IMR-90 (cell line): ENCODE measurements around the gene COLGALT1. TPM values are rescaled to one million over a fixed set of nuclear protein-coding genes. Genes with fewer than 3 reads are reported as not detected.

Source experiments
- ATAC-seq: fragments of 200-7000 bp; cut with Tn5 transposase; 2 replicates; pipeline ENCODE4 v1.9.1; 2020; ENCODE audit warnings: low read depth, mild to moderate bottlenecking, moderate library complexity
- BruUV-seq: library from RNA; stranded (reverse); fragments of 400-500 nt; replicated peaks from 2 replicates; lab custom pipeline; 2021; lab: Mats Ljungman, UMichigan
- CTCF ChIA-PET: fragments of 300-600 bp; formaldehyde crosslinking; extraction: SDS; loops from one replicate; lab custom pipeline; 2021; ENCODE audit warnings: antibody characterized with exemption; lab: Yijun Ruan, JAX
- POLR2A ChIA-PET: fragments of 300-600 bp; sonication (Branson Sonifier 250); formaldehyde crosslinking; loops from one replicate; lab custom pipeline; 2022; ENCODE audit warnings: antibody characterized with exemption; ENCODE audit not compliant: unreplicated experiment; lab: Charles Lee
- DNase-seq: peaks from one replicate; pipeline ENCODE4 v3.0.0; 2013
- H2AFZ ChIP-seq: replicated peaks from 2 replicates; pipeline ENCODE3; 2013; ENCODE audit warnings: low read length, mild to moderate bottlenecking; ENCODE audit not compliant: poor library complexity
- H2AK5ac ChIP-seq: 2 replicates; pipeline ENCODE4 v1.6.1; 2013; ENCODE audit warnings: low read depth, low read length, inconsistent platforms
- H2AK9ac ChIP-seq: replicated peaks from 2 replicates; pipeline ENCODE3; 2013; ENCODE audit warnings: mild to moderate bottlenecking, low read depth, low read length, moderate library complexity; ENCODE audit not compliant: poor library complexity
- H2BK120ac ChIP-seq: 2 replicates; pipeline ENCODE4 v1.6.1; 2013; ENCODE audit warnings: low read depth, low read length, inconsistent platforms
- H2BK15ac ChIP-seq: 3 replicates; pipeline ENCODE4 v1.6.1; 2013; ENCODE audit warnings: low read depth, low read length, inconsistent platforms
- H2BK20ac ChIP-seq: 2 replicates; pipeline ENCODE4 v1.6.1; 2013; ENCODE audit warnings: low read depth, mild to moderate bottlenecking, inconsistent platforms, low read length, moderate library complexity
- H2BK5ac ChIP-seq: 2 replicates; pipeline ENCODE4 v1.6.1; 2013; ENCODE audit warnings: mild to moderate bottlenecking, low read depth, low read length, inconsistent platforms; ENCODE audit not compliant: poor library complexity, severe bottlenecking
- H3K14ac ChIP-seq: replicated peaks from 2 replicates; pipeline ENCODE4 v1.6.1; 2013; ENCODE audit warnings: low read depth, low read length, inconsistent platforms
- H3K18ac ChIP-seq: 2 replicates; pipeline ENCODE4 v1.6.1; 2013; ENCODE audit warnings: low read depth, low read length, control low read depth
- H3K23ac ChIP-seq: 2 replicates; pipeline ENCODE4 v1.6.1; 2013; ENCODE audit warnings: low read depth, low read length, inconsistent platforms
- H3K27ac ChIP-seq: 2 replicates; pipeline ENCODE4 v1.5.1; 2013; ENCODE audit warnings: mild to moderate bottlenecking, control low read depth, low read length; ENCODE audit not compliant: insufficient read depth
- H3K27me3 ChIP-seq: 2 replicates; pipeline ENCODE4 v1.6.1; 2013; ENCODE audit warnings: low read length; ENCODE audit not compliant: control insufficient read depth, insufficient read depth
- H3K36me3 ChIP-seq: 2 replicates; pipeline ENCODE4 v1.6.1; 2013; ENCODE audit warnings: low read length, mixed read lengths; ENCODE audit not compliant: control insufficient read depth, insufficient read depth
- H3K4ac ChIP-seq: 2 replicates; pipeline ENCODE4 v1.6.1; 2013; ENCODE audit warnings: low read depth, low read length, inconsistent platforms
- H3K4me1 ChIP-seq: 2 replicates; pipeline ENCODE4 v1.6.1; 2013; ENCODE audit warnings: low read length, mixed read lengths; ENCODE audit not compliant: control insufficient read depth, insufficient read depth
- H3K4me2 ChIP-seq: 2 replicates; pipeline ENCODE4 v1.6.1; 2013; ENCODE audit warnings: low read depth, mild to moderate bottlenecking, control low read depth, low read length, moderate library complexity
- H3K4me3 ChIP-seq: 2 replicates; pipeline ENCODE4 v1.5.1; 2013; ENCODE audit warnings: low read depth, mild to moderate bottlenecking, control low read depth, low read length, moderate library complexity; ENCODE audit not compliant: insufficient read depth
- H3K56ac ChIP-seq: 2 replicates; pipeline ENCODE4 v1.6.1; 2013; ENCODE audit warnings: low read length, inconsistent platforms; ENCODE audit not compliant: insufficient read depth; ENCODE audit errors: extremely low read depth
- H3K79me1 ChIP-seq, 2 experiments: 2 replicates each; pipeline ENCODE4 v1.6.1; 2013; ENCODE audit warnings: low read length in 2 of 2, inconsistent platforms in 1 of 2, low read depth in 1 of 2
- H3K9ac ChIP-seq: 2 replicates; pipeline ENCODE4 v1.6.1; 2013; ENCODE audit warnings: low read depth, low read length, control low read depth
- H3K9me1 ChIP-seq: 2 replicates; pipeline ENCODE4 v1.6.1; 2013; ENCODE audit warnings: low read length, inconsistent platforms; ENCODE audit not compliant: insufficient read depth
- H3K9me3 ChIP-seq: 2 replicates; pipeline ENCODE4 v1.6.1; 2013; ENCODE audit warnings: low read length; ENCODE audit not compliant: control insufficient read depth, insufficient read depth
- H4K20me1 ChIP-seq: 2 replicates; pipeline ENCODE4 v1.6.1; 2013; ENCODE audit warnings: low read length, inconsistent platforms; ENCODE audit not compliant: insufficient read depth
- H4K5ac ChIP-seq: 2 replicates; pipeline ENCODE4 v1.6.1; 2013; ENCODE audit warnings: mild to moderate bottlenecking, low read depth, low read length, control low read depth
- H4K8ac ChIP-seq, 2 experiments: 2 replicates each; pipeline ENCODE4 v1.6.1; 2013; ENCODE audit warnings: low read depth in 2 of 2, low read length in 2 of 2, control low read depth in 1 of 2, inconsistent platforms in 1 of 2
- H4K91ac ChIP-seq: 2 replicates; pipeline ENCODE4 v1.6.1; 2013; ENCODE audit warnings: low read depth, low read length, inconsistent platforms; ENCODE audit not compliant: insufficient read depth
- BHLHE40 ChIP-seq: fragments of 150-350 bp; IDR thresholded peaks from 2 replicates; pipeline ENCODE4 v1.6.1; 2016; ENCODE audit warnings: mild to moderate bottlenecking, low read depth, low read length
- CEBPB ChIP-seq: IDR thresholded peaks from 2 replicates; pipeline ENCODE4 v1.6.1; 2012; ENCODE audit warnings: low read depth, low read length, improper control_type of control experiment
- CHD1 ChIP-seq: IDR thresholded peaks from 2 replicates; pipeline ENCODE4 v1.6.1; 2012; ENCODE audit warnings: low read depth, low read length, improper control_type of control experiment
- FOS ChIP-seq: fragments of 150-350 bp; IDR thresholded peaks from 2 replicates; pipeline ENCODE4 v1.6.1; 2016; ENCODE audit warnings: low read depth, low read length
- MAFK ChIP-seq: IDR thresholded peaks from 2 replicates; pipeline ENCODE4 v1.6.1; 2012; ENCODE audit warnings: low read depth, low read length, improper control_type of control experiment
- MAZ ChIP-seq: IDR thresholded peaks from 2 replicates; pipeline ENCODE4 v1.6.1; 2012; ENCODE audit warnings: low read depth, mild to moderate bottlenecking, low read length, improper control_type of control experiment, moderate library complexity, borderline replicate concordance
- MXI1 ChIP-seq: IDR thresholded peaks from 2 replicates; pipeline ENCODE4 v1.6.1; 2012; ENCODE audit warnings: low read depth, mild to moderate bottlenecking, low read length, moderate library complexity, borderline replicate concordance
- NFE2L2 ChIP-seq: fragments of 150-350 bp; IDR thresholded peaks from 2 replicates; pipeline ENCODE4 v1.6.1; 2016; ENCODE audit warnings: low read depth, mild to moderate bottlenecking, low read length
- POLR2A ChIP-seq: IDR thresholded peaks from 2 replicates; pipeline ENCODE4 v1.6.1; 2012; ENCODE audit warnings: mild to moderate bottlenecking, low read depth, low read length
- RAD21 ChIP-seq: IDR thresholded peaks from 2 replicates; pipeline ENCODE4 v1.6.1; 2012; ENCODE audit warnings: low read length, improper control_type of control experiment
- RCOR1 ChIP-seq: IDR thresholded peaks from 2 replicates; pipeline ENCODE4 v1.6.1; 2012; ENCODE audit warnings: mild to moderate bottlenecking, low read length, improper control_type of control experiment; ENCODE audit not compliant: insufficient replicate concordance
- RFX5 ChIP-seq: IDR thresholded peaks from 2 replicates; pipeline ENCODE4 v1.8.0; 2012; ENCODE audit warnings: low read depth, mild to moderate bottlenecking, low read length, moderate library complexity
- SMC3 ChIP-seq: fragments of 150-350 bp; IDR thresholded peaks from 2 replicates; pipeline ENCODE4 v1.6.1; 2016; ENCODE audit warnings: low read depth, mild to moderate bottlenecking, antibody characterized with exemption, low read length, moderate library complexity
- WGBS, 2 experiments: methylation state at CpG; one replicate each; pipeline versions ENCODE4 v1.1.5 to v1.1.7; 2013; ENCODE audit warnings: missing lambda C conversion rate in 2 of 2; ENCODE audit not compliant: insufficient read length in 1 of 2; ENCODE audit errors: extremely low coverage in 2 of 2; 5-methylcytosine and 5-hydroxymethylcytosine counted together
- dilution Hi-C: fragments of 300-500 bp; cut with HindIII; formaldehyde crosslinking; loops from one replicate; pipeline ENCODE4 v1.14.3; 2018; ENCODE audit warnings: low sequenced_read_pairs; ENCODE audit not compliant: unreplicated experiment
- in situ Hi-C: fragments of 300-500 bp; cut with MboI; formaldehyde crosslinking; loops from 3 replicates; pipeline ENCODE4 v1.14.3; 2019; ENCODE audit warnings: low sequenced_read_pairs, inconsistent platforms, mixed read lengths
- intact Hi-C: fragments of 100-400 bp; cut with micrococcal nuclease; formaldehyde crosslinking; loops from 2 replicates; pipeline ENCODE4 v1.10.0; 2022
- polyA plus RNA-seq, 3 experiments: library from polyadenylated mRNA; depleted of rRNA; stranded (reverse); fragments of >200 nt; gene quantifications; 2 replicates each; pipeline ENCODE4 v1.2.3, GENCODE V29; 2012; ENCODE audit warnings: low replicate concordance in 1 of 3
- total RNA-seq: library from RNA; depleted of rRNA; stranded (reverse); fragments of >200 nt; gene quantifications from 2 replicates; pipeline ENCODE4 v1.2.3, GENCODE V29; 2012
- TF ChIP-seq, protein P1 (sequence below): conservative IDR thresholded peaks from 2 replicates; pipeline ENCODE4 v1.5.1; 2012; ENCODE audit warnings: mild to moderate bottlenecking, low read depth, low read length, improper control_type of control experiment
- TF ChIP-seq, protein P2 (sequence below): fragments of 150-350 bp; IDR thresholded peaks from 2 replicates; pipeline ENCODE4 v1.6.1; 2017; ENCODE audit warnings: mild to moderate bottlenecking, antibody characterized with exemption, low read length, low read depth
- TF ChIP-seq, protein P3 (sequence below): fragments of 150-350 bp; IDR thresholded peaks from 2 replicates; pipeline ENCODE4 v1.6.1; 2016; ENCODE audit warnings: low read depth, mild to moderate bottlenecking, low read length, moderate library complexity, borderline replicate concordance

Gene COLGALT1
- total and polyA plus RNA-seq, 2 of the 4 experiments (the other 2 are of a cell fraction): 77.1 to 117 TPM

DNA sequence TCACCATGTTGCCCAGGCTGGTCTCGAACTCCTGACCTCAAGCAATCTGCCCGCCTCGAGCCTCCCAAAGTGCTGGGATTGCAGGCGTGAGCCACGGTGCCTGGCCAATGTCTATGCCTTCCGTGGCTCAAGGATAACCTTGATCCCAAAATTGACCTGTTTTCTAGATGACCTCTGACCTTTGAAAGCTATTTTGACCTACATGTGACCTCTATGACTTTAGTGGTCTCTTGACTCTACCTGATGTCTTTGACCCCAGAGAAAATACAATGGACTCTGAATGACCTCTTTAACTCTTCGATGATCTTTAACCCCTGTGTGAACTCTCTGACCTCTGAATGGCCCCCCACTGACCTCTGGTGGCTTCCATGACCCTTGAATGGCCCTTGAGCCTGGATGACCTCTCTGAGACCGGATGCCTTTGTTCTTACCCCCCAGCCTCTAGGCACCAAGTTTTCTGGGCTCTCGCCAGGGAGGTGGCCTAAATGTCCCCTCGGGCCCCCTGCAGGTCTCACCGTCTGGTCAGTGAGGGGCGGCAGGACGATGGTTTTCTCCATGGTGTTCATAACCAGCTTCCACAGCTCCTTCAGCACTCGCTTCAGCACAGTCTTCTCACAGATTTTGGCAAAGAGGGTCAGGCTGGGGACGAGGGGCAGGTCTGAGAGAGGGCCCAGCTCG, 69.0 kb downstream of the COLGALT1 start:
- H3K36me3 ChIP-seq: no peaks in the 10 kb centered on the region
- H4K8ac ChIP-seq: no peak overlapping the region
- BruUV-seq: no TSS peak
- intact Hi-C loops: no loop called here
- no peak for ATAC-seq
- POLR2A ChIA-PET: no interaction called here
- 84% methylated on average over 8 of the region's 16 CpGs; no CpG with 5 or more reads in 1 of the 2 experiments for WGBS, 2 experiments
- H4K91ac ChIP-seq: no peak overlapping the region
- TF ChIP-seq MAFK (no peak), POLR2A (no peak), CEBPB (no peak), RFX5 (no peak), NFE2L2 (no peak), FOS (no peak), SMC3 (no peak), MXI1 (no peak), RAD21 (no peak), BHLHE40 (no peak), RCOR1 (no peak), MAZ (no peak), CHD1 (no peak)
- TF ChIP-seq, protein P1, sequence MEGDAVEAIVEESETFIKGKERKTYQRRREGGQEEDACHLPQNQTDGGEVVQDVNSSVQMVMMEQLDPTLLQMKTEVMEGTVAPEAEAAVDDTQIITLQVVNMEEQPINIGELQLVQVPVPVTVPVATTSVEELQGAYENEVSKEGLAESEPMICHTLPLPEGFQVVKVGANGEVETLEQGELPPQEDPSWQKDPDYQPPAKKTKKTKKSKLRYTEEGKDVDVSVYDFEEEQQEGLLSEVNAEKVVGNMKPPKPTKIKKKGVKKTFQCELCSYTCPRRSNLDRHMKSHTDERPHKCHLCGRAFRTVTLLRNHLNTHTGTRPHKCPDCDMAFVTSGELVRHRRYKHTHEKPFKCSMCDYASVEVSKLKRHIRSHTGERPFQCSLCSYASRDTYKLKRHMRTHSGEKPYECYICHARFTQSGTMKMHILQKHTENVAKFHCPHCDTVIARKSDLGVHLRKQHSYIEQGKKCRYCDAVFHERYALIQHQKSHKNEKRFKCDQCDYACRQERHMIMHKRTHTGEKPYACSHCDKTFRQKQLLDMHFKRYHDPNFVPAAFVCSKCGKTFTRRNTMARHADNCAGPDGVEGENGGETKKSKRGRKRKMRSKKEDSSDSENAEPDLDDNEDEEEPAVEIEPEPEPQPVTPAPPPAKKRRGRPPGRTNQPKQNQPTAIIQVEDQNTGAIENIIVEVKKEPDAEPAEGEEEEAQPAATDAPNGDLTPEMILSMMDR: no peak
- TF ChIP-seq, protein P2, sequence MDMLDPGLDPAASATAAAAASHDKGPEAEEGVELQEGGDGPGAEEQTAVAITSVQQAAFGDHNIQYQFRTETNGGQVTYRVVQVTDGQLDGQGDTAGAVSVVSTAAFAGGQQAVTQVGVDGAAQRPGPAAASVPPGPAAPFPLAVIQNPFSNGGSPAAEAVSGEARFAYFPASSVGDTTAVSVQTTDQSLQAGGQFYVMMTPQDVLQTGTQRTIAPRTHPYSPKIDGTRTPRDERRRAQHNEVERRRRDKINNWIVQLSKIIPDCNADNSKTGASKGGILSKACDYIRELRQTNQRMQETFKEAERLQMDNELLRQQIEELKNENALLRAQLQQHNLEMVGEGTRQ: no peak
- TF ChIP-seq, protein P3, sequence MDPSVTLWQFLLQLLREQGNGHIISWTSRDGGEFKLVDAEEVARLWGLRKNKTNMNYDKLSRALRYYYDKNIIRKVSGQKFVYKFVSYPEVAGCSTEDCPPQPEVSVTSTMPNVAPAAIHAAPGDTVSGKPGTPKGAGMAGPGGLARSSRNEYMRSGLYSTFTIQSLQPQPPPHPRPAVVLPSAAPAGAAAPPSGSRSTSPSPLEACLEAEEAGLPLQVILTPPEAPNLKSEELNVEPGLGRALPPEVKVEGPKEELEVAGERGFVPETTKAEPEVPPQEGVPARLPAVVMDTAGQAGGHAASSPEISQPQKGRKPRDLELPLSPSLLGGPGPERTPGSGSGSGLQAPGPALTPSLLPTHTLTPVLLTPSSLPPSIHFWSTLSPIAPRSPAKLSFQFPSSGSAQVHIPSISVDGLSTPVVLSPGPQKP: no peak
- H2BK20ac ChIP-seq: no peak overlapping the region
- H2BK5ac ChIP-seq: no peak overlapping the region
- CTCF ChIA-PET: no interaction called here
- H3K18ac ChIP-seq: no peak overlapping the region
- H2AK9ac ChIP-seq: no peak overlapping the region
- H2BK15ac ChIP-seq: no peak overlapping the region
- H3K23ac ChIP-seq: no peak overlapping the region
- H3K79me1 ChIP-seq: no peaks in the 10 kb centered on the region
- no peak overlapping the region for H3K14ac ChIP-seq
- H3K4ac ChIP-seq: no peak overlapping the region
- no peak overlapping the region for H3K27ac ChIP-seq
- no peaks in the 10 kb centered on the region for H4K20me1 ChIP-seq
- H3K4me3 ChIP-seq: no peak overlapping the region
- dilution Hi-C loops: no loop called here
- H3K4me2 ChIP-seq: no peak overlapping the region
- H3K9ac ChIP-seq: no peak overlapping the region
- no peak overlapping the region for H4K5ac ChIP-seq
- in situ Hi-C loops: no loop called here
- no peak overlapping the region for H2AK5ac ChIP-seq
- no peak for DNase-seq
- H3K9me3 ChIP-seq: peaks cover 5% of the 10 kb centered on the region
- no peak overlapping the region for H2BK120ac ChIP-seq
- H3K4me1 ChIP-seq: no peaks in the 10 kb centered on the region
- peaks cover 5% of the 10 kb centered on the region for H3K27me3 ChIP-seq
- no peak overlapping the region for H2AFZ ChIP-seq
- no peak overlapping the region for H3K56ac ChIP-seq
- no peaks in the 10 kb centered on the region for H3K9me1 ChIP-seq
